K562 (cell line): ENCODE results near the gene HSF4.

ENCODE experiments used
- BDP1 ChIP-seq: IDR thresholded peaks from 3 replicates; pipeline ENCODE4 v1.6.1; 2011; ENCODE audit not compliant: insufficient read length, insufficient read depth
- CHD2 ChIP-seq: IDR thresholded peaks from 2 replicates; pipeline ENCODE4 v1.6.1; 2011; ENCODE audit warnings: low read depth, low read length
- FOXJ3 ChIP-seq: sonication (generic); formaldehyde crosslinking; IDR thresholded peaks from 2 replicates; pipeline ENCODE4 v1.4.0; 2020; ENCODE audit warnings: mild to moderate bottlenecking, missing genetic modification reagents
- POLR2A ChIP-seq: fragments of 450-650 bp; conservative IDR thresholded peaks from 2 replicates; pipeline ENCODE4 v1.6.1; 2016
- TEAD4 ChIP-seq, 2 experiments: sonication (generic) in 1 of 2; formaldehyde crosslinking in 1 of 2; IDR thresholded peaks; 2 replicates each; pipeline versions ENCODE4 v1.6.1 to v1.8.0; 2012 to 2022; ENCODE audit warnings: borderline replicate concordance in 1 of 2, inconsistent platforms in 1 of 2, low read length in 1 of 2, mild to moderate bottlenecking in 1 of 2, missing genetic modification reagents in 1 of 2
- ZBTB26 ChIP-seq: fragments of 450-650 bp; formaldehyde crosslinking; IDR thresholded peaks from 2 replicates; pipeline ENCODE4 v1.4.0; 2022; ENCODE audit warnings: missing genetic modification characterization

GRCh38 chr16:67181346-67181745 is 16.8 kb downstream of the HSF4 start:
- TF ChIP-seq POLR2A (no peak), BDP1 (no peak), ZBTB26 (CRISPR knock-in tag) (no peak), CHD2 (no peak), FOXJ3 (CRISPR knock-in tag) (no peak), TEAD4 (IDR thresholded peaks at IDR 0.05; ENCODE audit: low read length) (no peak), TEAD4 (CRISPR knock-in tag; IDR thresholded peaks at IDR 0.05; ENCODE audit: borderline replicate concordance) (no peak)
